Cardiac fibroblast (primary cell): ENCODE measurements around the gene ANGPTL7.
"Not testable (repeated sequence)": the region's sequence is repeated elsewhere in the genome, so short reads cannot be mapped to it uniquely, and the experiment has no call there.

Experiments
- DNase-seq, 2 donors: peaks; one replicate each; pipeline versions ENCODE4 v3.0.0 to v3.0.0-alpha.2; 2010; ENCODE audit warnings: low read depth in 2 of 2
- H3K4me3 ChIP-seq, 2 donors: replicated peaks in 1 of 2; 1 replicate in 1 of 2; 2 replicates in 1 of 2; pipeline ENCODE4 v1.5.1; 2011; ENCODE audit warnings: low read depth in 2 of 2, low read length in 2 of 2, mild to moderate bottlenecking in 2 of 2, moderate library complexity in 1 of 2
- TF ChIP-seq, protein P1 (sequence below): IDR thresholded peaks from one replicate; pipeline ENCODE4 v1.5.1; 2011; ENCODE audit warnings: low read depth, mild to moderate bottlenecking, low read length, inconsistent platforms

Gene ANGPTL7

GRCh38 chr1:11156441-11156840, 32.7 kb upstream of the ANGPTL7 start:
- TF ChIP-seq, protein P1, sequence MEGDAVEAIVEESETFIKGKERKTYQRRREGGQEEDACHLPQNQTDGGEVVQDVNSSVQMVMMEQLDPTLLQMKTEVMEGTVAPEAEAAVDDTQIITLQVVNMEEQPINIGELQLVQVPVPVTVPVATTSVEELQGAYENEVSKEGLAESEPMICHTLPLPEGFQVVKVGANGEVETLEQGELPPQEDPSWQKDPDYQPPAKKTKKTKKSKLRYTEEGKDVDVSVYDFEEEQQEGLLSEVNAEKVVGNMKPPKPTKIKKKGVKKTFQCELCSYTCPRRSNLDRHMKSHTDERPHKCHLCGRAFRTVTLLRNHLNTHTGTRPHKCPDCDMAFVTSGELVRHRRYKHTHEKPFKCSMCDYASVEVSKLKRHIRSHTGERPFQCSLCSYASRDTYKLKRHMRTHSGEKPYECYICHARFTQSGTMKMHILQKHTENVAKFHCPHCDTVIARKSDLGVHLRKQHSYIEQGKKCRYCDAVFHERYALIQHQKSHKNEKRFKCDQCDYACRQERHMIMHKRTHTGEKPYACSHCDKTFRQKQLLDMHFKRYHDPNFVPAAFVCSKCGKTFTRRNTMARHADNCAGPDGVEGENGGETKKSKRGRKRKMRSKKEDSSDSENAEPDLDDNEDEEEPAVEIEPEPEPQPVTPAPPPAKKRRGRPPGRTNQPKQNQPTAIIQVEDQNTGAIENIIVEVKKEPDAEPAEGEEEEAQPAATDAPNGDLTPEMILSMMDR, result no peak

GRCh38 chr1:11156963-11157362, 32.2 kb upstream of the ANGPTL7 start:
- no peak for DNase-seq
- TF ChIP-seq, protein P1, result no peak
- no peak overlapping the region for H3K4me3 ChIP-seq

More at GRCh38 chr1:11156441-11156840, 32.7 kb upstream of the ANGPTL7 start:
- H3K4me3 ChIP-seq, result no peak overlapping the region
- DNase-seq, result no peak

- TF ChIP-seq, protein P1, result no peak
- no peak overlapping the region for H3K4me3 ChIP-seq
- DNase-seq, result peak in 1 of 2 donors; percentile 38
These were observed 31.8 kb upstream of the ANGPTL7 start for GRCh38 chr1:11157394-11157793.

DNA sequence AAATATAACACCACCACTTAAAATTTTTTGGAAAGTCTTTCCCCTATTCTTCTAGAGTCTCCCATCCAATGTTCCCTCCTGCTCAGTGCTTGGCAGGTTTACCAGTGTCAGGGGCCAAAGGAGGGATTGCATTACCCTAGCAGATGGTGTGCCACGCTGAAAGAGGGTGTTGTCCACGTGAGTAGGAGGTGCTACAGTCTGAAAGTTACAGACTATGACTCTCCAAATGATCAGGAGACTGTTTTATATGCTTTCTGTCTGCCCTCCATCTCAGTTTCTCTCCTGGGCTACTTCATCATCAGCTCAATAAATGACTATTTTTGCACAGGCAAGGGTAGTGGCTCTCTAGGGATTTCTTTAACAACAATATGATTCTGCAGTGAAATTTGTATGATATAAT, 31.3 kb upstream of the ANGPTL7 start:
- TF ChIP-seq, protein P1, result no peak
- DNase-seq, result peak; percentile 57 to 68
- no peak overlapping the region for H3K4me3 ChIP-seq

DNA sequence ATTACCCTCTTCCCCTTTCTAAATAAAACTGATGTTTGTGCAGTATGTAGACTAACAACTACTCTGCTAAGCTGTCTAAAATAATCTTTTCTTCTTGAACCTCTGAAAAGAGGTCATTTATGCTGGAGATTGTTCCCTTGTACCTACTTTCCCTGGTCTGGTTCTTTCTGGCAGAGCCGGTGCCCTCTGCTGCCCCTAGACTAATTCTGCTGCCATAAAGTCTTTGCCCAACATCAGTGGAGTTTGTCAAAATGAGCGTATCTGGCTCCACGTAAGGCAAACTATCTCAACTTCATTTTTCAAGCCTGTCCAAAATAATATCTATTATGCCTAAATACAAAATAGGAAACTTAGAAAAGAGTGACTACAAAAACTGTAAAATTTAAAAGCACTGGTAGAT, 30.9 kb upstream of the ANGPTL7 start:
- TF ChIP-seq, protein P1, result no peak
- no peak for DNase-seq
- no peak overlapping the region for H3K4me3 ChIP-seq

DNA sequence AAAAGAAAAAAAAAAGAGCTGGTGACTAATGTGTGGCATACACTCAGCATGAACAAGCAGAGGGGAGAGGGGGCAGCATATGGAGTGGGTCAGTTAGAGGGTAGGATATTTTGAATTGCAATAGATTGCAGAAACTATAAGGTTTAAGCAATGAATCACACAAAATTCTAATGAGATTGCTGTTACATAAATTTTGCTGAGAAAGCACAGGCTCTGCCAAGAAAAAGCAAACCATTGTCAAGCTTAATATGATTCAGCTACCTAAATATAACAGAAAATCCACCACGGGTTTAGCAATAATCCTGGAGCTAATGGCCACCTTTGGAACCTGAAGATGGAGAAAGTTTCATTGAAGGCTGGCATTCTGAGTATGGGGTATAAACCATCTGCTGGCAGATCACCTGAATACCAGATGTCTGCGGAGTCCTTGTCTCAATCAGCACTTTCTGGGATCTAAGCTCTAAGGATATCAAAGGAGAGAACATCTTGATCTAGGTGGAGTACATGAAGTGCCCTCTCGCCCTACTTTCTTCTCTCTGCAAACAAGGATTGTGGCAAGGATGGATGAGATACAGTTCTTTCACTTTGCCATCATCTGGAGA, 30.3 kb upstream of the ANGPTL7 start:
- H3K4me3 ChIP-seq, result no peak overlapping the region
- TF ChIP-seq, protein P1, result no peak
- peak; percentile 90 to 96 for DNase-seq

DNA sequence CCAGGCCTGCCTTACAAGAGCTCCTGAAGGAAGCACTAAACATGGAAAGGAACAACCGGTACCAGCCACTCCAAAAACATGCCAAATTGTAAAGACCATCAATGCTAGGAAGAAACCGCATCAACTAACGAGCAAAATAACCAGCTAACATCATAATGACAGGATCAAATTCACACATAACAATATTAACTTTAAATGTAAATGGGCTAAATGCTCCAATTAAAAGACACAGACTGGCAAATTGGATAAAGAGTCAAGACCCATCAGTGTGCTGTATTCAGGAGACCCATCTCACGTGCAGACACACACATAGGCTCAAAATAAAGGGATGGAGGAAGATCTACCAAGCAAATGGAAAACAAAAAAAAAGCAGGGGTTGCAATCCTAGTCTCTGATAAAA, 26.4 kb upstream of the ANGPTL7 start:
- H3K4me3 ChIP-seq, DNase-seq: not testable (repeated sequence)

- H3K4me3 ChIP-seq, DNase-seq: not testable (repeated sequence)
These were observed 22.4 kb upstream of the ANGPTL7 start for GRCh38 chr1:11166744-11167143.
